PC-9 (cell line): ENCODE results near the gene CD81. TPM values are rescaled to one million over a fixed set of nuclear protein-coding genes. Genes with fewer than 3 reads are reported as not detected.

Experiments used
- BruUV-seq: library from RNA; stranded (reverse); fragments of 400-500 nt; replicated peaks from 2 replicates; lab custom pipeline; 2021; lab: Mats Ljungman, UMichigan
- CTCF ChIA-PET: fragments of 300-600 bp; sonication (Branson Sonifier 250); formaldehyde crosslinking; loops from one replicate; lab custom pipeline; 2022; ENCODE audit warnings: antibody characterized with exemption; lab: Charles Lee
- POLR2A ChIA-PET: fragments of 300-600 bp; sonication (Branson Sonifier 250); formaldehyde crosslinking; loops from one replicate; lab custom pipeline; 2022; ENCODE audit warnings: antibody characterized with exemption; ENCODE audit not compliant: unreplicated experiment; lab: Charles Lee
- DNase-seq, 2 experiments: peaks; one replicate each; pipeline versions ENCODE4 v3.0.0 to v3.0.0-alpha.2; 2015 to 2022; ENCODE audit warnings: mixed read lengths in 1 of 2
- H2AFZ ChIP-seq: fragments of 200-600 bp; sonication (generic); 2 replicates; pipeline ENCODE4 v1.8.1; 2017; ENCODE audit warnings: antibody characterized with exemption
- H3F3A ChIP-seq: fragments of 200-600 bp; sonication (generic); 2 replicates; pipeline ENCODE4 v1.8.1; 2017; ENCODE audit warnings: antibody characterized with exemption, mild to moderate bottlenecking, low read depth; ENCODE audit not compliant: insufficient read depth
- H3K27ac ChIP-seq: fragments of 200-600 bp; sonication (generic); 2 replicates; pipeline ENCODE4 v1.6.1; 2016; ENCODE audit warnings: mixed run types
- H3K27me3 ChIP-seq: fragments of 200-600 bp; sonication (generic); 2 replicates; pipeline ENCODE4 v1.6.1; 2016; ENCODE audit warnings: low read depth, mixed run types; ENCODE audit not compliant: insufficient read depth
- H3K36me3 ChIP-seq: fragments of 200-600 bp; sonication (generic); 2 replicates; pipeline ENCODE4 v1.6.1; 2016; ENCODE audit warnings: low read depth, mixed run types
- H3K4me1 ChIP-seq: fragments of 200-600 bp; sonication (generic); replicated peaks from 2 replicates; pipeline ENCODE4 v1.6.1; 2016; ENCODE audit warnings: mixed run types; ENCODE audit not compliant: insufficient read depth
- H3K4me2 ChIP-seq: fragments of 200-600 bp; sonication (generic); 2 replicates; pipeline ENCODE4 v1.6.1; 2017; ENCODE audit warnings: mixed run types
- H3K4me3 ChIP-seq: fragments of 200-600 bp; sonication (generic); 2 replicates; pipeline ENCODE4 v1.6.1; 2016; ENCODE audit warnings: mixed run types
- H3K79me2 ChIP-seq: fragments of 200-600 bp; sonication (generic); 2 replicates; pipeline ENCODE4 v1.6.1; 2017; ENCODE audit warnings: low read depth, mixed run types
- H3K9me2 ChIP-seq: fragments of 200-600 bp; sonication (generic); 2 replicates; pipeline ENCODE4 v1.8.1; 2017; ENCODE audit warnings: mild to moderate bottlenecking; ENCODE audit not compliant: insufficient read depth
- H3K9me3 ChIP-seq: fragments of 200-600 bp; sonication (generic); 2 replicates; pipeline ENCODE4 v1.8.1; 2016; ENCODE audit warnings: low read depth; ENCODE audit not compliant: insufficient read depth
- H4K20me1 ChIP-seq: fragments of 200-600 bp; sonication (generic); 2 replicates; pipeline ENCODE4 v1.8.1; 2017; ENCODE audit not compliant: insufficient read depth
- EZH2 ChIP-seq: fragments of 200-600 bp; sonication (generic); IDR thresholded peaks from 2 replicates; pipeline ENCODE4 v1.8.0; 2017; ENCODE audit warnings: antibody characterized with exemption, low read depth
- intact Hi-C: fragments of 100-400 bp; cut with micrococcal nuclease; formaldehyde crosslinking; loops from one replicate; pipeline ENCODE4 v1.10.0; 2022; ENCODE audit not compliant: unreplicated experiment
- total RNA-seq: library from RNA; stranded (reverse); gene quantifications from 2 replicates; pipeline ENCODE4 v1.2.3, GENCODE V29; 2021
- TF ChIP-seq, protein P1 (sequence below): fragments of 200-600 bp; sonication (generic); conservative IDR thresholded peaks from 2 replicates; pipeline ENCODE4 v1.6.1; 2017; ENCODE audit warnings: mixed run types, antibody characterized with exemption, mild to moderate bottlenecking, moderate library complexity

Gene CD81
- total RNA-seq, 1 experiment from 2014 or later: 180 TPM

- no peaks in the 10 kb centered on the region for H3K27me3 ChIP-seq
- peaks cover 29% of the 10 kb centered on the region for H4K20me1 ChIP-seq
- intact Hi-C loops: no loop called here
- no peak overlapping the region for H3K4me3 ChIP-seq
- DNase-seq: no peak
- H2AFZ ChIP-seq: no peak overlapping the region
- no peak overlapping the region for H3K27ac ChIP-seq
- H3K36me3 ChIP-seq: no peaks in the 10 kb centered on the region
- no peak for TF ChIP-seq EZH2
- TF ChIP-seq, protein P1, sequence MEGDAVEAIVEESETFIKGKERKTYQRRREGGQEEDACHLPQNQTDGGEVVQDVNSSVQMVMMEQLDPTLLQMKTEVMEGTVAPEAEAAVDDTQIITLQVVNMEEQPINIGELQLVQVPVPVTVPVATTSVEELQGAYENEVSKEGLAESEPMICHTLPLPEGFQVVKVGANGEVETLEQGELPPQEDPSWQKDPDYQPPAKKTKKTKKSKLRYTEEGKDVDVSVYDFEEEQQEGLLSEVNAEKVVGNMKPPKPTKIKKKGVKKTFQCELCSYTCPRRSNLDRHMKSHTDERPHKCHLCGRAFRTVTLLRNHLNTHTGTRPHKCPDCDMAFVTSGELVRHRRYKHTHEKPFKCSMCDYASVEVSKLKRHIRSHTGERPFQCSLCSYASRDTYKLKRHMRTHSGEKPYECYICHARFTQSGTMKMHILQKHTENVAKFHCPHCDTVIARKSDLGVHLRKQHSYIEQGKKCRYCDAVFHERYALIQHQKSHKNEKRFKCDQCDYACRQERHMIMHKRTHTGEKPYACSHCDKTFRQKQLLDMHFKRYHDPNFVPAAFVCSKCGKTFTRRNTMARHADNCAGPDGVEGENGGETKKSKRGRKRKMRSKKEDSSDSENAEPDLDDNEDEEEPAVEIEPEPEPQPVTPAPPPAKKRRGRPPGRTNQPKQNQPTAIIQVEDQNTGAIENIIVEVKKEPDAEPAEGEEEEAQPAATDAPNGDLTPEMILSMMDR: no peak
- CTCF ChIA-PET: no interaction called here
- POLR2A ChIA-PET: no interaction called here
- H3K79me2 ChIP-seq: peaks cover 52% of the 10 kb centered on the region
- no peak overlapping the region for H3K4me2 ChIP-seq
- 0 out of 2 replicates have a peak, but pooled peaks cover 5% of the 10 kb centered on the region for H3K4me1 ChIP-seq
- H3K9me2 ChIP-seq: no peaks in the 10 kb centered on the region
- H3F3A ChIP-seq: no peaks in the 10 kb centered on the region
- no peaks in the 10 kb centered on the region for H3K9me3 ChIP-seq
- BruUV-seq: no TSS peak
These were observed 3.8 kb downstream of the CD81 start for GRCh38 chr11:2380807-2381350.

- no peak for DNase-seq
- Histone ChIP-seq H3K27ac (no peak overlapping the region), H4K20me1 (peaks cover 29% of the 10 kb centered on the region), H3K4me1 (0 out of 2 replicates have a peak, but pooled peaks cover 5% of the 10 kb centered on the region), H3K9me3 (no peaks in the 10 kb centered on the region), H3K4me3 (no peak overlapping the region), H3K4me2 (no peak overlapping the region), H3K36me3 (no peaks in the 10 kb centered on the region), H2AFZ (no peak overlapping the region), H3F3A (no peaks in the 10 kb centered on the region), H3K27me3 (no peaks in the 10 kb centered on the region), H3K9me2 (no peaks in the 10 kb centered on the region), H3K79me2 (peaks cover 55% of the 10 kb centered on the region)
- ChIA-PET POLR2A (no interaction called here), CTCF (no interaction called here)
- intact Hi-C loops: no loop called here
- TF ChIP-seq, protein P1: no peak
- TF ChIP-seq EZH2: no peak
- no TSS peak for BruUV-seq
These were observed 4.5 kb downstream of the CD81 start for GRCh38 chr11:2381494-2382128.

GRCh38 chr11:2382129-2382517, 5.0 kb downstream of the CD81 start:
- Histone ChIP-seq H2AFZ (no peak overlapping the region), H3K36me3 (no peaks in the 10 kb centered on the region), H4K20me1 (peaks cover 34% of the 10 kb centered on the region), H3K4me3 (no peak overlapping the region), H3F3A (no peaks in the 10 kb centered on the region), H3K4me2 (no peak overlapping the region), H3K79me2 (peaks cover 60% of the 10 kb centered on the region), H3K9me2 (no peaks in the 10 kb centered on the region), H3K4me1 (0 out of 2 replicates have a peak, but pooled peaks cover 5% of the 10 kb centered on the region), H3K27me3 (no peaks in the 10 kb centered on the region), H3K27ac (no peak overlapping the region), H3K9me3 (no peaks in the 10 kb centered on the region)
- CTCF ChIA-PET: no interaction called here
- no TSS peak for BruUV-seq
- no peak for DNase-seq
- TF ChIP-seq, protein P1: no peak
- no peak for TF ChIP-seq EZH2
- POLR2A ChIA-PET: no interaction called here
- intact Hi-C loops: no loop called here
